Ovary (tissue), 9 donors: ENCODE data around the gene MRPL41. TPM values are rescaled to one million over a fixed set of nuclear protein-coding genes. Genes with fewer than 3 reads are reported as not detected.
"Not testable (repeated sequence)": the region's sequence is repeated elsewhere in the genome, so short reads cannot be mapped to it uniquely, and the experiment has no call there.

ENCODE experiments used
- DNase-seq, 5 donors: peaks; one replicate each; pipeline ENCODE4 v3.0.0-alpha.2; 2019 to 2020
- H3K27ac ChIP-seq, 2 donors: fragments of 200-600 bp; one replicate each; pipeline versions ENCODE4 v1.5.1 to v1.8.0; 2019 to 2022
- H3K27me3 ChIP-seq: fragments of 200-600 bp; one replicate; pipeline ENCODE4 v1.8.0; 2022
- H3K36me3 ChIP-seq: fragments of 200-600 bp; sonication (generic); one replicate; pipeline ENCODE4 v1.5.1; 2019
- H3K4me1 ChIP-seq: one replicate; pipeline ENCODE4 v1.8.1; 2013; ENCODE audit warnings: mild to moderate bottlenecking, moderate library complexity; ENCODE audit not compliant: insufficient read depth
- H3K4me3 ChIP-seq: fragments of 200-600 bp; sonication (generic); one replicate; pipeline ENCODE4 v1.5.1; 2017
- H3K9me3 ChIP-seq, 2 donors: fragments of 200-600 bp in 1 of 2; sonication (generic) in 1 of 2; one replicate each; pipeline versions ENCODE4 v1.5.1 to v1.8.1; 2013 to 2019; ENCODE audit warnings: mild to moderate bottlenecking in 1 of 2, moderate library complexity in 1 of 2
- EP300 ChIP-seq: sonication (generic); formaldehyde crosslinking; IDR thresholded peaks from one replicate; pipeline ENCODE4 v1.6.1; 2017; ENCODE audit warnings: antibody characterized with exemption
- POLR2A ChIP-seq: fragments of 450-650 bp; IDR thresholded peaks from one replicate; pipeline ENCODE4 v1.6.1; 2017; ENCODE audit warnings: antibody characterized with exemption, mild to moderate bottlenecking, moderate library complexity
- WGBS, 3 donors: extraction: QIAGEN DNeasy Blood & Tissue Kit in 1 of 3; methylation state at CpG; one replicate each; pipeline versions ENCODE4 v1.1.5 to v1.1.7; 2013 to 2017; 5-methylcytosine and 5-hydroxymethylcytosine counted together
- intact Hi-C, 4 donors: fragments of 100-400 bp; cut with DNase I; formaldehyde crosslinking; loops; one replicate each; pipeline versions ENCODE4 v1.11.0 to v1.15.1; 2022 to 2023
- polyA plus RNA-seq, 2 donors: library from polyadenylated mRNA; stranded (reverse); fragments of 200-250 nt in 1 of 2; fragments of 350-450 nt in 1 of 2; fragmentation: Illumina TruSeq in 1 of 2; extraction: RNeasy Lipid Tissue Mini Kit (QIAGEN cat#74804) in 1 of 2; gene quantifications; one replicate each; pipeline ENCODE4 v1.2.3, GENCODE V29; 2013 to 2014
- total RNA-seq, 7 donors: library from RNA; depleted of rRNA in 2 of 7; stranded (reverse); fragments of >200 nt in 2 of 7; fragmentation: NEBNext Ultra II Directional in 3 of 7; extraction: Animal tissue kit (Norgen Biotek cat#: 25700) in 3 of 7; gene quantifications; one replicate each; pipeline versions ENCODE4 v1.1.0 to v1.2.4, GENCODE V29; 2016 to 2023
- TF ChIP-seq, protein P1 (sequence below), 3 donors: fragments of 450-650 bp in 2 of 3; fragments of 200-600 bp in 1 of 3; IDR thresholded peaks; one replicate each; pipeline versions ENCODE4 v1.5.1 to v1.8.0; 2016 to 2022; ENCODE audit warnings: antibody characterized with exemption in 3 of 3, mild to moderate bottlenecking in 1 of 3
- donor health status: DM: no; HTN: no; CAD: no; lungs with moderate emphysema.
- donor health status: DM: no; HTN: no; CAD: no.
- donor health status: Bipolar disorder and iron deficiency.
- donor health status: DM: yes; HTN: yes; CAD: no.
- donor health status: DM: no; HTN: no; CAD: no.
- donor health status: DM: yes; HTN: yes; CAD: no.

MRPL41 gene
- total and polyA plus RNA-seq, 9 donors, result 1.0 to 61.9 (median 48.3) TPM

DNA sequence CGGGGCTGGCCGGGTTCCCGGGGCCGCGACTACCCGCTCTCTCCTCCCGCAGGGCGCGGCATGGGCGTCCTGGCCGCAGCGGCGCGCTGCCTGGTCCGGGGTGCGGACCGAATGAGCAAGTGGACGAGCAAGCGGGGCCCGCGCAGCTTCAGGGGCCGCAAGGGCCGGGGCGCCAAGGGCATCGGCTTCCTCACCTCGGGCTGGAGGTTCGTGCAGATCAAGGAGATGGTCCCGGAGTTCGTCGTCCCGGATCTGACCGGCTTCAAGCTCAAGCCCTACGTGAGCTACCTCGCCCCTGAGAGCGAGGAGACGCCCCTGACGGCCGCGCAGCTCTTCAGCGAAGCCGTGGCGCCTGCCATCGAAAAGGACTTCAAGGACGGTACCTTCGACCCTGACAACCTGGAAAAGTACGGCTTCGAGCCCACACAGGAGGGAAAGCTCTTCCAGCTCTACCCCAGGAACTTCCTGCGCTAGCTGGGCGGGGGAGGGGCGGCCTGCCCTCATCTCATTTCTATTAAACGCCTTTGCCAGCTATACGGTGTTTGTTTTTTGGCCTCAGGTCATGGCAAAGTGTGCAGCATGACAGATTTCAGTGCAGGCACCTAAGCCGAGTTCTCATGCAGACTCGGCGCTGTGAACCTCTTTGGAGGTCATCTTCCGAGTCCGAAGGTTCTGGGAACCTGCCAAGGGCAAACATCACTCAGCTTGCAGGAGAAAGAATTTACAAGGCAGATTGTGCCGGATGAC lies 516 bp downstream of the MRPL41 start:
- intact Hi-C loops, result no loop called here
- H3K4me1 ChIP-seq, result peaks cover 13% of the 10 kb centered on the region
- WGBS, 3 donors, result 3 to 8% (median 4%) methylated on average over 42 to 58 of the region's 58 CpGs
- H3K27ac ChIP-seq, result peak overlapping the region; percentile 33 to 84
- TF ChIP-seq, protein P1, sequence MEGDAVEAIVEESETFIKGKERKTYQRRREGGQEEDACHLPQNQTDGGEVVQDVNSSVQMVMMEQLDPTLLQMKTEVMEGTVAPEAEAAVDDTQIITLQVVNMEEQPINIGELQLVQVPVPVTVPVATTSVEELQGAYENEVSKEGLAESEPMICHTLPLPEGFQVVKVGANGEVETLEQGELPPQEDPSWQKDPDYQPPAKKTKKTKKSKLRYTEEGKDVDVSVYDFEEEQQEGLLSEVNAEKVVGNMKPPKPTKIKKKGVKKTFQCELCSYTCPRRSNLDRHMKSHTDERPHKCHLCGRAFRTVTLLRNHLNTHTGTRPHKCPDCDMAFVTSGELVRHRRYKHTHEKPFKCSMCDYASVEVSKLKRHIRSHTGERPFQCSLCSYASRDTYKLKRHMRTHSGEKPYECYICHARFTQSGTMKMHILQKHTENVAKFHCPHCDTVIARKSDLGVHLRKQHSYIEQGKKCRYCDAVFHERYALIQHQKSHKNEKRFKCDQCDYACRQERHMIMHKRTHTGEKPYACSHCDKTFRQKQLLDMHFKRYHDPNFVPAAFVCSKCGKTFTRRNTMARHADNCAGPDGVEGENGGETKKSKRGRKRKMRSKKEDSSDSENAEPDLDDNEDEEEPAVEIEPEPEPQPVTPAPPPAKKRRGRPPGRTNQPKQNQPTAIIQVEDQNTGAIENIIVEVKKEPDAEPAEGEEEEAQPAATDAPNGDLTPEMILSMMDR (IDR thresholded peaks at IDR 0.05), result no peak
- TF ChIP-seq EP300 (no peak), POLR2A (no peak)
- no peaks in the 10 kb centered on the region for H3K9me3 ChIP-seq
- peak in 1 of 5 donors; percentile 42 for DNase-seq
- H3K27me3 ChIP-seq, result no peaks in the 10 kb centered on the region
- H3K4me3 ChIP-seq, result peak overlapping the region; percentile 61
- no peaks in the 10 kb centered on the region for H3K36me3 ChIP-seq

DNA sequence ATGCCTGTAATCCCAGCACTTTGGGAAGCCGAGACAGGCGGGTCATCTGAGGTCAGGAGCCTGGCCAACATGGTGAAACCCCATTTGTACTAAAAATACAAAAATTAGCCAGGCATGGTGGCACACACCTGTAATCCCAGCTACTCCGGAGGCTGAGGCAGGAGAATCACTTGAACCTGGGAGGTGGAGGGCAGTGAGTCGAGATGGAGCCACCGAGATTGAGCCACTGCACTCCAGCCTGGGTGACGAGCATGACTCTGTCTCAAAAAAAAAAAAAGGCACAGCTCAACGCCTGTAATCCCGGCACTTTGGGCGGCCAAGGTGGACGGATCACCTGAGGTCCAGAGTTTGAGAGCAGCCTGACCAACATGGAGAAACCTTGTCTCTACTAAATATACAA lies 2.0 kb downstream of the MRPL41 start:
- WGBS, 3 donors, result 81 to 91% (median 82%) methylated on average over 10 of the region's 10 CpGs
- H3K27me3 ChIP-seq, H3K27ac ChIP-seq, DNase-seq, intact Hi-C loops, H3K9me3 ChIP-seq, H3K4me3 ChIP-seq, H3K36me3 ChIP-seq, H3K4me1 ChIP-seq: not testable (repeated sequence)

DNA sequence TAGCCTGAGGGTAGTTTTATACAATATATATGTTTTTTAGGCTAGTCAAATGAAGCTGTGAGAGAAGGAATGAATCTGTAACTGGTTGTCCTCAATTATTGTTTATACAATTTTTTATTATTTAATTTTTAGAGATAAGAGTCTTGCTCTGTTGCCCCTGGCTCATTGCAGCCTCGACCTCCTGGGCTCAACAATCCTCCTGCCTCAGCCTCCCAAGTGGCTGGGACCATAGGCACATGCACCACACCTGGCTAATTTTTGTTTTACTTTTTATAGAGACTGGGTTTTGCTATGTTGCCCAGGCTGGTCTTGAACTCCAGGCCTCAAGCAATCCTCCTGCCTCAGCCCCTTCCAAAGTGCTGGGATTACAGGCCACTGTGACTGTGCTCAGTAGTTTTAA lies 2.7 kb downstream of the MRPL41 start:
- 51 to 89% (median 68%) methylated on average over 1 of the region's 1 CpG for WGBS, 3 donors
- no peak for DNase-seq
- no peaks in the 10 kb centered on the region for H3K9me3 ChIP-seq
- H3K4me3 ChIP-seq, result no peak overlapping the region
- TF ChIP-seq POLR2A (no peak), EP300 (no peak)
- TF ChIP-seq, protein P1 (IDR thresholded peaks at IDR 0.05), result no peak
- no peaks in the 10 kb centered on the region for H3K27me3 ChIP-seq
- H3K4me1 ChIP-seq, result peaks cover 8% of the 10 kb centered on the region
- H3K36me3 ChIP-seq, result no peaks in the 10 kb centered on the region
- no peak overlapping the region for H3K27ac ChIP-seq
- intact Hi-C loops, result no loop called here

DNA sequence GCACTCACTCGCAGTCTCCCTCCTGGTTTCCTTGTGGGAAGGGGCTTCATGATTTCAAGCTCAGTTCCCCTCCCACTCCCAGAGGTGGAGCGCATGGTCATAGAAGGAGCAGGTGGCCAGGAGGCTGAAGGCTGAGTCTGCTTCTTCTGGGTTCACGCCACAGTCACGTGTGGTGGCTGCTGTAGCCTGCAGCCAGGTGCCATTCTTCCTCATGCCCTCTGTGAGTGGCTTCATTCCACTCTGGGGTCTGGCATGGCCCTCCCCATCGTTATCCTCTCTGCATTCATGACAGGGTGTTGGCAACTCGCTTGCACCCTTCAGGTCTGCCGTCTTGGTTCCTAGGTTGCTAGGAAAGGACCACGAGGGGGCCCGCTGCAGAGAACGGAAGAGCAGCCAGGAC lies 3.5 kb downstream of the MRPL41 start:
- intact Hi-C loops, result no loop called here
- no peaks in the 10 kb centered on the region for H3K36me3 ChIP-seq
- no peaks in the 10 kb centered on the region for H3K9me3 ChIP-seq
- no peak overlapping the region for H3K27ac ChIP-seq
- 84 to 91% (median 90%) methylated on average over 10 of the region's 10 CpGs for WGBS, 3 donors
- peaks cover 2% of the 10 kb centered on the region for H3K4me1 ChIP-seq
- DNase-seq, result no peak
- H3K27me3 ChIP-seq, result no peaks in the 10 kb centered on the region
- no peak overlapping the region for H3K4me3 ChIP-seq
- TF ChIP-seq POLR2A (no peak), EP300 (no peak)
- TF ChIP-seq, protein P1 (IDR thresholded peaks at IDR 0.05), result no peak

DNA sequence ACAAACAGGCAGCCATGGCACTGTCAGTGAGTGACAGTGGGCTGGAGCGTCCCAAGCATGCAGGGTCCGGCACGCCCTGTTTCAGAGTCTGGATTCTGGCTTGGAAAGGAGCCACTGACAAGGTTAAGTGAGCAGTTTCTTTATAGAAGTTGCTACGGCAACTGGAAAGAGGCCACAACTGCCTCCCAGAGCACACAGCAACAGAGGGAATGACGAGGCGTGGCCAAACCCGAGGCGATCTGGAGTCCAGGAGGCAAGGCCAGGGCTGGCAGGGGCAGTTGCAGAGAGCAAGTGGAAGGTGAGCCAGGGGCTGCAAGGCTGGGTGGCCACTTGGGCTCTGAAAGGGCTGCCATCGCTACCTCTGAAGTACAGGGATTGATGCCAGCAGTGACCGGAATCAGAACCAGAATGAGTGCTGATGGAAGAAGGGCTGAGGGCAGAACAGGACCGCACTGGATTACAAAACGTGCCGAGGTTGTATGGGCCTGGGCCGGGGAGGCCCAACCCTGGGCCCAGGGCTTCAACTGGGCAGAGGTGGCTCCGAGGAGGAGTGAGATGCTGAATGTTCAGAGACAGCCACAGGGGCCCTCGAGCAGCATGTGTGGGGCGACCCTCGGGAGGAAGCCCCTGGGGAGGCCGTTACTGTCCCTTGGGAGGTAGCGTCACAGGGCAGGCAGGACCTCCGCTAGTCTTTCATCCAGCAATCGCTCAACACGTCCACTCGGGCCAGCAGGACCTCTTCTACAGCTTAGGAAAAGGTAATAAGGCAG lies 4.6 kb downstream of the MRPL41 start:
- intact Hi-C loops, result no loop called here
- Histone ChIP-seq H3K4me1 (peaks cover 2% of the 10 kb centered on the region), H3K4me3 (no peak overlapping the region), H3K9me3 (no peaks in the 10 kb centered on the region), H3K36me3 (no peaks in the 10 kb centered on the region), H3K27me3 (no peaks in the 10 kb centered on the region), H3K27ac (no peak overlapping the region)
- TF ChIP-seq EP300, result no peak
- TF ChIP-seq POLR2A, result no peak
- TF ChIP-seq, protein P1 (IDR thresholded peaks at IDR 0.05), result no peak
- 72 to 78% (median 75%) methylated on average over 24 of the region's 24 CpGs for WGBS, 3 donors
- no peak for DNase-seq
